BJ (cell line): Measurements from ENCODE around the gene AKAP8L. TPM values are rescaled to one million over a fixed set of nuclear protein-coding genes. Genes with fewer than 3 reads are reported as not detected.
"Not testable (repeated sequence)": the region's sequence is repeated elsewhere in the genome, so short reads cannot be mapped to it uniquely, and the experiment has no call there.

Experiments used
- CTCF ChIA-PET: fragments of 350-600 bp; formaldehyde crosslinking; extraction: SDS; loops from one replicate; lab custom pipeline; 2021; ENCODE audit warnings: antibody characterized with exemption, inconsistent platforms; lab: Yijun Ruan, JAX
- POLR2A ChIA-PET: fragments of 300-600 bp; sonication (Branson Sonifier 250); formaldehyde crosslinking; extraction: SDS; loops from one replicate; lab custom pipeline; 2021; ENCODE audit warnings: antibody characterized with exemption; lab: Charles Lee
- DNase-seq: peaks from one replicate; pipeline ENCODE4 v3.0.0-alpha.2; 2011; ENCODE audit warnings: low read depth
- H3K27me3 ChIP-seq: 2 replicates; pipeline ENCODE4 v1.6.0; 2011; ENCODE audit warnings: low read length; ENCODE audit not compliant: control insufficient read depth, insufficient read depth
- H3K36me3 ChIP-seq: 2 replicates; pipeline ENCODE4 v1.5.1; 2011; ENCODE audit warnings: low read length; ENCODE audit not compliant: control insufficient read depth, insufficient read depth
- H3K4me3 ChIP-seq: 2 replicates; pipeline ENCODE4 v1.5.1; 2011; ENCODE audit warnings: low read depth, mild to moderate bottlenecking, control low read depth, low read length
- polyA plus RNA-seq: library from polyadenylated mRNA; depleted of rRNA; stranded (reverse); fragments of >200 nt; gene quantifications from 2 replicates; pipeline ENCODE4 v1.2.3, GENCODE V29; 2011
- TF ChIP-seq, protein P1 (sequence below): IDR thresholded peaks from 2 replicates; pipeline ENCODE4 v1.5.1; 2011; ENCODE audit warnings: low read depth, mild to moderate bottlenecking, control low read depth, inconsistent platforms, low read length, moderate library complexity; ENCODE audit not compliant: insufficient read depth

The AKAP8L gene
- polyA plus RNA-seq, 1 experiment, result 27.5 TPM

DNA sequence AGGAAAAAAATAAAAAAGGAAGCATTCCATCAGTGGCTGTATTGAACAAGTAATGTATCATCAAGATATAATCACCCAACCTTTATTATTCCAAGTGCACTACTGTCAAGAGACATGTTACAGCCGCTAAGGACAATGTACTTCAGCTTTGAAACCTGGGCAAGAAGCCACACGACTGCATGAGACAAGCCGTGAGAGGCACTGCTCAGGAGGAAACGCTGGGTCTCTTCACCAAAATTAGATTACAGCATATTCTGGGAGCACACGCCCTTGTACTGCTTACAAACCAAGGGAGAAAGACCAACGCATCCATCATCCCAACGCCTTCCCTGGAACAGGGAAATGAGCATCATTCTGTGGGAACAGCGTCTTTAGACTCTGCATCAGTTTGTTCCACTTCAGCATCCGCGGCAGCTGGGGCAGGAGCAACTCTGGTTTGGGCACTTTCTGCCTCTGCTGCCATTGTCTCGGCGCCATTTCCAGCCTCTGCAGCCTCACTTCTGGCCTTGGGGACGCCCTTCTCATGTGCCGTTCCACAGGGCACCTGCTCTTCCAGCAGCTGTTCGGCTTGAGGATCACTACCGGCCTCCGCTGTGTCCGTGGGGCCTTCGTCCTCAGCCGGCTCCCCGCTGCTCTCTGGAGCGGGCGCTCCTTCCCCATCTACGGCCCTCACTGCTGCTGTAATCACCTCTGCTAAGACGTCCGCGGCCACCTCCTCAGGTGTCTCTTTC, 64.1 kb downstream of the AKAP8L start:
- Histone ChIP-seq H3K4me3 (no peak overlapping the region), H3K36me3 (peaks cover 19% of the 10 kb centered on the region), H3K27me3 (no peaks in the 10 kb centered on the region)
- TF ChIP-seq, protein P1, sequence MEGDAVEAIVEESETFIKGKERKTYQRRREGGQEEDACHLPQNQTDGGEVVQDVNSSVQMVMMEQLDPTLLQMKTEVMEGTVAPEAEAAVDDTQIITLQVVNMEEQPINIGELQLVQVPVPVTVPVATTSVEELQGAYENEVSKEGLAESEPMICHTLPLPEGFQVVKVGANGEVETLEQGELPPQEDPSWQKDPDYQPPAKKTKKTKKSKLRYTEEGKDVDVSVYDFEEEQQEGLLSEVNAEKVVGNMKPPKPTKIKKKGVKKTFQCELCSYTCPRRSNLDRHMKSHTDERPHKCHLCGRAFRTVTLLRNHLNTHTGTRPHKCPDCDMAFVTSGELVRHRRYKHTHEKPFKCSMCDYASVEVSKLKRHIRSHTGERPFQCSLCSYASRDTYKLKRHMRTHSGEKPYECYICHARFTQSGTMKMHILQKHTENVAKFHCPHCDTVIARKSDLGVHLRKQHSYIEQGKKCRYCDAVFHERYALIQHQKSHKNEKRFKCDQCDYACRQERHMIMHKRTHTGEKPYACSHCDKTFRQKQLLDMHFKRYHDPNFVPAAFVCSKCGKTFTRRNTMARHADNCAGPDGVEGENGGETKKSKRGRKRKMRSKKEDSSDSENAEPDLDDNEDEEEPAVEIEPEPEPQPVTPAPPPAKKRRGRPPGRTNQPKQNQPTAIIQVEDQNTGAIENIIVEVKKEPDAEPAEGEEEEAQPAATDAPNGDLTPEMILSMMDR, result no peak
- POLR2A ChIA-PET, result no interaction called here
- DNase-seq, result no peak
- CTCF ChIA-PET, result no interaction called here

DNA sequence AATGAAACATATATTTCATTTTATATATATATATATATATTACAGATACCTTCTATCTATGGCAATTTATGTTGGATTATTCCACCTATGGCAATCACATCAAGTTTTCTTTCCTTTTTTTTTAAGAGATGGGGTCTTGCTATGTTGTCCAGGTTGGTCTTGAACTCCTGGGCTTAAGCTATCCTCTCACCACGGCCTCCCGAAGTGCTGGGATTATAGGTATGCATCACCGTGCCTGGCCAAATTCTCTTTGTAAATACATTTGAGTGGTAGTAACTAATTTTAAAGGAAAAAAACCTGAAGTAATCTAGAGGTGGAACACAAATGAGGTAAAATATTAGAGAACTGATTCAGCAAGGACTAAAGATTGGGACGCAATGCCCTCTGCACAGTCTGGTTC, 64.9 kb downstream of the AKAP8L start:
- Histone ChIP-seq H3K4me3 (no peak overlapping the region), H3K27me3 (no peaks in the 10 kb centered on the region), H3K36me3 (peaks cover 18% of the 10 kb centered on the region)
- no peak for DNase-seq
- ChIA-PET CTCF (no interaction called here), POLR2A (no interaction called here)
- TF ChIP-seq, protein P1, result no peak

DNA sequence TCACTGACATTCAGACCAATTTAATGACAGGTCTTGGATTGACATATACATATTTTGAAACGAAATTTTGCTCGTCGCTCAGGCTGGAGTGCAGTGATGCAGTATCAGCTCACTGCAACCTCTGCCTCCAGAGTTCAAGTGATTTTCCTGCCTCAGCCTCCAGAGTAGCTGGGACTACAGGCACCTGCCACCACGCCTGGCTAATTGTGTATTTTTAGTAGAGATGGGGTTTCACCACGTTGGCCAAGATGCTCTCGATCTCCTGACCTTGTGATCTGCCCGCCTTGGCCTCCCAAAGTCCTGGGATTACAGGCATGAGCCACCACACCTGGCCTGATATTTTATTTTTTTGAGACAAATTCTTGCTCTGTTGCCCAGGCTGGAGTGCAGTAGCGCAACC, 66.3 kb downstream of the AKAP8L start:
- H3K4me3 ChIP-seq, H3K27me3 ChIP-seq, POLR2A ChIA-PET, DNase-seq: not testable (repeated sequence)
- peaks cover 11% of the 10 kb centered on the region for H3K36me3 ChIP-seq
- CTCF ChIA-PET, result interaction anchor here (1.1 kb wide), 1 partner anchor 88 kb away, joined by 3 read pairs; no protein-coding TSS in a partner anchor

DNA sequence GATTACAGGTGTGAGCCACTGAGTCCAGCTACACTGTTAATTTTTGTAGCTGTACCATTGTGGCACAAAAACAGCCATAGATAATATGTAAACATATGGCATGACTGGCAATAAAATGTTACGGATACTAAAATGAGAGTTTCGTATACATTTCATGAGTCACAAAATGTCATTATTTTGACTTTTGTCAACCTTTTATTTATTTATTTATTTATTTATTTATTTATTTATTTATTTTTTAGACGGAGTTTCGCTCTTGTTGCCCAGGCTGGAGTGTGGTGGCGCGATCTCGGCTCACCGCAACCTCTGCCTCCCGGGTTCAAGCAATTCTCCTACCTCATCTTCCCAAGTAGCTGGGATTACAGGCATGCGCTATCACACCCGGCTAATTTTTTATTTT, 77.5 kb downstream of the AKAP8L start:
- H3K4me3 ChIP-seq, POLR2A ChIA-PET, CTCF ChIA-PET, H3K36me3 ChIP-seq, H3K27me3 ChIP-seq, DNase-seq: not testable (repeated sequence)

DNA sequence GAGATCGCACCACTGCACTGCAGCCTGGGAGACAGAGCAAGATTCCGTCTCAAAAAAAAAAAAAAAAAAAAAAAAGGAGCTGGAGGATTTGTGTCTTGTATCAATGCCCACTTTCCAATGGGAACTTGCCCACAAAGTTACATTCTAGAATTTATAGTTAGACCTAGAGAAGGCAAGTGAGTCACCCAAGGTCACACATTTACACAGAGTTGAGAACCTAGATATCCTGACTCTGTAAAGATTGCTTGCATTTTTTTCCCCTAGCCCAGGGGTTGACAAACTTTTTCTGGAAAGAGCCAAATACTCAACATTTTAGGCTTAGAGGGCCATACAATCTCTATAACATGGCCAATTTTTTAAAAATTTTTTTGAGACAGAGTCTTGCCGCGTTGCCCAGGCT, 78.7 kb downstream of the AKAP8L start:
- POLR2A ChIA-PET, result interaction anchor here (0.7 kb wide), 1 partner anchor 41 kb away, joined by 4 read pairs; no protein-coding TSS in a partner anchor
- no peak for DNase-seq
- Histone ChIP-seq H3K27me3 (no peaks in the 10 kb centered on the region), H3K36me3 (0 out of 2 replicates have a peak, but pooled peaks cover 1% of the 10 kb centered on the region), H3K4me3 (no peak overlapping the region)
- TF ChIP-seq, protein P1, result no peak
- CTCF ChIA-PET, result no interaction called here

DNA sequence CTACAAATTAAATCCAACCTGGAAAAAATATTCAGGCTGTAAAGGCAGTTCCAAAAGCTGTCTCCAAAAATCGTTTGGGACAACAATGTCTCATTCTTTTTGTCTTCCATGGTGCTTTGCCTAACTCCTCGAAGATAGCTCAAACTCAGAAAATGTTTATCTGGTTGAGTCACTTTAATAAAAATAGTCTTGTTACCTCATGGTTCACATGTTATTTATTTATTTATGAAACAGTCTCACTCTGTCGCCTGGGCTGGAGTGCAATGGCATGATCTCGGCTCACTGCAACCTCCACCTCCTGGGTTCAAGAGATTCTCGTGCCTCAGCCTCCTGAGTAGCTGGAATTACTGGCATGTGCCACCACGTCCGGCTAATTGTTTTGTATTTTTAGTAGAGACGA, 81.6 kb downstream of the AKAP8L start:
- CTCF ChIA-PET, result interaction anchor here (1.6 kb wide), 1 partner anchor 85 kb away, joined by 3 read pairs; no protein-coding TSS in a partner anchor
- peak; percentile 72 for DNase-seq
- Histone ChIP-seq H3K36me3 (0 out of 2 replicates have a peak, but pooled peaks cover 1% of the 10 kb centered on the region), H3K4me3 (no peak overlapping the region), H3K27me3 (no peaks in the 10 kb centered on the region)
- POLR2A ChIA-PET, result no interaction called here
- TF ChIP-seq, protein P1, result no peak

DNA sequence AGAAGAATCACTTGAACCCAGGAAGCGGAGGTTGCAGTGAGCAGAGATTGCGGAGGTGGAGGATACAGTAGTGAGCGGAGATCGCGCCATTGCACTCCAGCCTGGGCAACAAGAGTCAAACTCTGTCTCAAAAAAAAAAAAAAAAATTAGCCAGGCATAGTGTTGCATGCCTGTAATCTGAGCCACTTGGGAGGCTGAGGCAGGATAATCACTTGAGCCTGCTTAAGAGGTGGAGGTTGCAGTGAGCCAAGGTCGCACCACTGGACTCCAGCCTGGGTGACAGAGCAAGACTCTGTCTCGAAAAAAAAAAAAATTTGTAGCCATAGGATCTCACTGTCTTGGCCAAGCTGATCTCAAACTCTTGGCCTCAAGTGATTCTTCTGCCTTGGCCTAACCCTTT, 82.8 kb downstream of the AKAP8L start:
- POLR2A ChIA-PET, H3K36me3 ChIP-seq, H3K4me3 ChIP-seq, H3K27me3 ChIP-seq, DNase-seq: not testable (repeated sequence)
- CTCF ChIA-PET, result interaction anchor here (0.6 to 1.1 kb wide), 2 partner anchors 11 to 39 kb away, joined by 3 to 4 read pairs; no protein-coding TSS in a partner anchor
